ENCODE measurements around the gene BUB3. TPM values are rescaled to one million over a fixed set of nuclear protein-coding genes. Genes with fewer than 3 reads are reported as not detected.

Gene BUB3
- total and polyA plus RNA-seq, 2 experiments from 2014 or later, result 92.0 to 131 TPM

DNA sequence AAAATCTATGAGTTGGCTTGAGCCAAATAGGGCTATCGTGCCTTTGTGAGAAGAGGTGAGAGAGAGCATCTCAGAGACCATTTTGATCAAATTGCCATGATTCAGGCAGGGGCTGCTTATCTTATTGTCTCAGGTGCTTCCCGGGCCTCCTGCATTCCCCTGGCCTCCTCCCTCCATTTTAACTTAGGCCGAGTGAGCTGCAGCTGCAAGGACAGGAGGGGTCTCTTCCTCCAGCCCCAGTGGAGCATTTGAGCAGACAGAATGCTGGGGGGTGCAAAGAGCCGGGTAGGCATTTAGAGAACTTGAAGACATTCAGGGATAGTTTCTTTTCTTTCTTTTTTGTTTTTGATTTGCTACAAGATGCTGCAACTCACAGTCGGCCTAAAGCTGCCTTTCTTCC is 59.0 kb downstream of the BUB3 start:
- Histone ChIP-seq H3K36me3 (replicated peaks; ENCODE audit: insufficient read depth, low read depth) (no peaks in the 10 kb centered on the region), H3K9me3 (ENCODE audit: low read depth) (peaks cover 2% of the 10 kb centered on the region), H3K4me3 (no peak overlapping the region), H3K27ac (no peak overlapping the region), H3K9me2 (replicated peaks; ENCODE audit: insufficient read depth) (no peaks in the 10 kb centered on the region), H3K79me2 (no peaks in the 10 kb centered on the region), H4K20me1 (ENCODE audit: insufficient read depth, poor library complexity, severe bottlenecking) (no peaks in the 10 kb centered on the region), H3K27me3 (no peaks in the 10 kb centered on the region), H2AFZ (no peak overlapping the region), H3K4me2 (no peak overlapping the region), H3K4me1 (ENCODE audit: insufficient read depth) (no peaks in the 10 kb centered on the region)
- TF ChIP-seq EZH2phosphoT487 (IDR thresholded peaks at IDR 0.05; ENCODE audit: low read depth, severe bottlenecking, unreplicated experiment), result no peak
- 80% methylated on average over 5 of the region's 5 CpGs for WGBS (ENCODE audit: low lambda C conversion rate, missing lambda C conversion rate)
- no peak for DNase-seq (ENCODE audit: low spot score)

Other genes with a start within 250 kb of the BUB3 start
- not detected in 2 replicates for gene FAM24A, start 243.8 kb upstream of the BUB3 start, total RNA-seq
- gene FAM24A, start 243.8 kb upstream of the BUB3 start, polyA plus RNA-seq, result not detected in 2 replicates
- gene C10orf88, start 200.2 kb upstream of the BUB3 start, total RNA-seq, result 9.2 and 10.5 TPM in 2 replicates
- 7.2 and 7.5 TPM in 2 replicates for gene C10orf88, start 200.2 kb upstream of the BUB3 start, polyA plus RNA-seq
- 6.3 and 7.6 TPM in 2 replicates for gene PSTK, start 174.0 kb upstream of the BUB3 start, total RNA-seq
- gene PSTK, start 174.0 kb upstream of the BUB3 start, polyA plus RNA-seq, result 7.4 and 10.3 TPM in 2 replicates
- gene IKZF5, start 145.6 kb upstream of the BUB3 start, total RNA-seq, result 5.5 and 7.2 TPM in 2 replicates
- 5.9 and 8.5 TPM in 2 replicates for gene IKZF5, start 145.6 kb upstream of the BUB3 start, polyA plus RNA-seq
- 50.6 and 51.3 TPM in 2 replicates for gene ACADSB, start 145.4 kb upstream of the BUB3 start, total RNA-seq
- 25.3 and 40.6 TPM in 2 replicates for gene ACADSB, start 145.4 kb upstream of the BUB3 start, polyA plus RNA-seq
- not detected in 2 replicates for gene HMX3, start 18.4 kb upstream of the BUB3 start, total RNA-seq
- gene HMX3, start 18.4 kb upstream of the BUB3 start, polyA plus RNA-seq, result not detected in 2 replicates
- gene HMX2, start 6.3 kb upstream of the BUB3 start, total RNA-seq, result not detected in 2 replicates
- gene HMX2, start 6.3 kb upstream of the BUB3 start, polyA plus RNA-seq, result not detected in 2 replicates

Measured in hepatocyte (in vitro differentiated cells).